Activated B cell treated with CpG ODN at 0.5 μM for 24 hours (primary cell): Measurements from ENCODE around the gene IRX5. TPM values are rescaled to one million over a fixed set of nuclear protein-coding genes. Genes with fewer than 3 reads are reported as not detected.

Experiments
- ATAC-seq: fragments of 200-7000 bp; cut with Tn5 transposase; one replicate; pipeline ENCODE4 v1.10.0; 2021; ENCODE audit warnings: low read depth, mild to moderate bottlenecking, moderate library complexity
- CTCF ChIA-PET: fragments of 350-600 bp; sonication (Branson Sonifier 250); formaldehyde crosslinking; loops from one replicate; lab custom pipeline; 2021; ENCODE audit warnings: antibody characterized with exemption; lab: Charles Lee
- POLR2A ChIA-PET: fragments of 350-600 bp; sonication (Branson Sonifier 250); formaldehyde crosslinking; loops from one replicate; lab custom pipeline; 2021; ENCODE audit warnings: antibody characterized with exemption; lab: Charles Lee
- DNase-seq: peaks from one replicate; pipeline ENCODE4 v3.0.0; 2022
- H3K27ac Mint-ChIP-seq: one replicate; pipeline ENCODE4 v1.8.0; 2020; ENCODE audit warnings: mixed read lengths
- H3K27me3 Mint-ChIP-seq: one replicate; pipeline ENCODE4 v1.8.0; 2021; ENCODE audit warnings: mixed read lengths
- H3K36me3 Mint-ChIP-seq: one replicate; pipeline ENCODE4 v1.8.0; 2021; ENCODE audit warnings: low read depth, mixed read lengths
- H3K4me1 Mint-ChIP-seq: one replicate; pipeline ENCODE4 v1.8.0; 2021; ENCODE audit warnings: mixed read lengths
- H3K4me3 Mint-ChIP-seq: one replicate; pipeline ENCODE4 v1.8.0; 2020; ENCODE audit warnings: mild to moderate bottlenecking, mixed read lengths
- H3K9me3 Mint-ChIP-seq: one replicate; pipeline ENCODE4 v1.8.0; 2020; ENCODE audit warnings: mixed read lengths
- CTCF ChIP-seq: fragments of 200-600 bp; IDR thresholded peaks from one replicate; pipeline ENCODE4 v1.8.0; 2022; ENCODE audit warnings: antibody characterized with exemption, mild to moderate bottlenecking
- intact Hi-C: fragments of 100-400 bp; cut with micrococcal nuclease; formaldehyde crosslinking; loops from one replicate; pipeline ENCODE4 v1.15.1; 2024
- total RNA-seq: library from RNA; stranded (reverse); gene quantifications from 2 replicates; pipeline ENCODE4 v1.2.3, GENCODE V29; 2022

The IRX5 gene
- total RNA-seq, 1 donor from 2014 or later: not detected

- Mint-ChIP-seq H3K9me3 (no peaks in the 10 kb centered on the region), H3K4me3 (no peak overlapping the region), H3K27me3 (peaks cover 52% of the 10 kb centered on the region), H3K4me1 (no peaks in the 10 kb centered on the region), H3K36me3 (no peaks in the 10 kb centered on the region), H3K27ac (no peak overlapping the region)
- ATAC-seq (no peak), DNase-seq (no peak)
- CTCF ChIA-PET: no interaction called here
- intact Hi-C loops: no loop called here
- no peak for TF ChIP-seq CTCF
- POLR2A ChIA-PET: no interaction called here
Observed at GRCh38 chr16:54945063-54945462, 14.4 kb downstream of the IRX5 start.

GRCh38 chr16:54946909-54947308, 16.2 kb downstream of the IRX5 start:
- no peak overlapping the region for H3K4me3 Mint-ChIP-seq
- POLR2A ChIA-PET: no interaction called here
- ATAC-seq (no peak), DNase-seq (no peak)
- CTCF ChIA-PET: no interaction called here
- H3K27me3 Mint-ChIP-seq: peaks cover 39% of the 10 kb centered on the region
- H3K27ac Mint-ChIP-seq: no peak overlapping the region
- H3K9me3 Mint-ChIP-seq: no peaks in the 10 kb centered on the region
- TF ChIP-seq CTCF: no peak
- intact Hi-C loops: no loop called here
- H3K4me1 Mint-ChIP-seq: no peaks in the 10 kb centered on the region
- H3K36me3 Mint-ChIP-seq: no peaks in the 10 kb centered on the region

- Mint-ChIP-seq H3K4me1 (no peaks in the 10 kb centered on the region), H3K27ac (no peak overlapping the region), H3K9me3 (no peaks in the 10 kb centered on the region), H3K27me3 (peaks cover 33% of the 10 kb centered on the region), H3K4me3 (no peak overlapping the region), H3K36me3 (no peaks in the 10 kb centered on the region)
- ATAC-seq (no peak), DNase-seq (no peak)
- intact Hi-C loops: no loop called here
- TF ChIP-seq CTCF: no peak
- ChIA-PET CTCF (no interaction called here), POLR2A (no interaction called here)
Observed at GRCh38 chr16:54947616-54948015, 17.0 kb downstream of the IRX5 start.

- no peaks in the 10 kb centered on the region for H3K4me1 Mint-ChIP-seq
- TF ChIP-seq CTCF: no peak
- H3K27me3 Mint-ChIP-seq: peaks cover 20% of the 10 kb centered on the region
- H3K9me3 Mint-ChIP-seq: no peaks in the 10 kb centered on the region
- ATAC-seq (no peak), DNase-seq (no peak)
- H3K36me3 Mint-ChIP-seq: no peaks in the 10 kb centered on the region
- ChIA-PET POLR2A (no interaction called here), CTCF (no interaction called here)
- intact Hi-C loops: no loop called here
- no peak overlapping the region for H3K27ac Mint-ChIP-seq
- no peak overlapping the region for H3K4me3 Mint-ChIP-seq
Observed at GRCh38 chr16:54952195-54952594, 21.5 kb downstream of the IRX5 start.

GRCh38 chr16:54953461-54953860, 22.8 kb downstream of the IRX5 start:
- CTCF ChIA-PET: no interaction called here
- peaks cover 18% of the 10 kb centered on the region for H3K27me3 Mint-ChIP-seq
- no peak for TF ChIP-seq CTCF
- DNase-seq: no peak
- H3K4me1 Mint-ChIP-seq: no peaks in the 10 kb centered on the region
- H3K27ac Mint-ChIP-seq: no peak overlapping the region
- intact Hi-C loops: no loop called here
- no peak overlapping the region for H3K4me3 Mint-ChIP-seq
- ATAC-seq: no peak
- POLR2A ChIA-PET: no interaction called here
- no peaks in the 10 kb centered on the region for H3K36me3 Mint-ChIP-seq
- no peaks in the 10 kb centered on the region for H3K9me3 Mint-ChIP-seq
